SH-SY5Y (cell line): ENCODE measurements around the gene CORIN.

Experiments used
- GATA2 ChIP-seq: IDR thresholded peaks from 2 replicates; pipeline ENCODE4 v1.6.1; 2011; ENCODE audit warnings: mild to moderate bottlenecking, low read depth, low read length
- GATA3 ChIP-seq: IDR thresholded peaks from 2 replicates; pipeline ENCODE4 v1.6.1; 2011; ENCODE audit warnings: low read depth, mild to moderate bottlenecking, low read length, moderate library complexity

DNA sequence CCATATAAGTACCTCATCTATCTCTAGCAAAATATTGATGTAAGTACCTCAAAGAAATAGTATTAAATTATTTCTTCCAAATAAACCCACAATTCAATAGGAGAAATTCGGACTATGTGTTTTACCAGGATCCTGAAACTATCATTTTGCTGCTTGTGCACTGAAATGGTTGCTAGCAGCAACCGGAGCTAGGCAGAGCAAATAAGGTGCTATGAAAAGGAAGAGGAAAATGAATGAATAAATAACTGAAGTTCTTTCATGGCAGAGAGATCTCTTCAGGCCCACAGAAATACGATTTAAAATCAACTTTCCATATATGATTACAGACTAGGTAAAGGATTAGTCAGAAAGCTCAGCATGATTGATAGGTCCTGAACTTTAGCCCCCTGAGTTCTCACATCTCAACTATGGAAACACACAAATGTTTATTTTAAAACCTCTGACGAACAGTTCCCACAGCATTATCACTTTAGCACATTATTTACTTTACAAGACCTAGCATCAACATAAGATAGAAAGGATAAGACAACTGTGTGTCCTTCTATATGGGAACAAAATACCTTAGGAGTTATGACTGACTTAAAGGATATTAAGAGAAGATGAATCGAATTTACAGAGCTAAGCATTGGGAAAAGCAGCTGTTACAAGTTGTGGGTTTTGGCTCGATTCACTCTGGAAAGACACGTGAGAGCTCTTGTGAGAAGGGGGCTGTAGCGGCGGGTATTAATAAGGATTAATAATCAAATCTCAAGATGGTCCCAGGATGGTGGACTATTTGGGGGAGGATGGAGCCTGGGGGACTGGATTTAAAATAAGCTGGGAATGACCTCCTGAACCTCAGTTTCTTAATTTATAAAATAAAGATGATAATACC lies 104.3 kb downstream of the CORIN start:
- no peak for TF ChIP-seq GATA2
- no peak for TF ChIP-seq GATA3
